Sigmoid colon (tissue), 3 donors: ENCODE results near the gene GPRASP2.

Experiments used
- POLR2A ChIP-seq, 2 donors: fragments of 450-650 bp; IDR thresholded peaks; one replicate each; pipeline ENCODE4 v1.6.1; 2016; ENCODE audit warnings: antibody characterized with exemption in 2 of 2, mild to moderate bottlenecking in 2 of 2, moderate library complexity in 2 of 2
- TF ChIP-seq, protein P1 (sequence below), 4 experiments: fragments of 450-650 bp in 3 of 4; fragments of 200-600 bp in 1 of 4; IDR thresholded peaks; one replicate each; pipeline ENCODE4 v1.5.1; 2016 to 2019; ENCODE audit warnings: antibody characterized with exemption in 4 of 4, mild to moderate bottlenecking in 3 of 4, moderate library complexity in 2 of 4

DNA sequence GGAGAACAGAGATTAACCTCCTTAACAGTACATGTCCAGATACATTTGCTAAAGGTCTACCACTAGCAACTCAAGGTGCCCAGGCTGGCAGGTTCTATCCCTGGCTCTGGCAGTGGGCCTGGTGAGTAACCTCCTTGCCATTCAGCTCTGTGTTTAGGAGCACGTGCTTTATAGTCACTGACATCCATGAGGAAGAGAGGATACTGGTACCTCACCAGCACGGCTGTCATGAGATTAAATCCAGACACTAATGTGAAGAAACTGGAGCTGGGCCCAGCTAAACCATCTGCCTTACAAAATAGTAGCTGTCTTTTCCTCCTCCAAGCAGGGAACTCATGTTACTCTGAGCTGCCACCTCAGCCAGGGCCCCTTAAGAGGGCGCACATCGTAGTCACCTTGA, 53.6 kb downstream of the GPRASP2 start:
- TF ChIP-seq, protein P1, sequence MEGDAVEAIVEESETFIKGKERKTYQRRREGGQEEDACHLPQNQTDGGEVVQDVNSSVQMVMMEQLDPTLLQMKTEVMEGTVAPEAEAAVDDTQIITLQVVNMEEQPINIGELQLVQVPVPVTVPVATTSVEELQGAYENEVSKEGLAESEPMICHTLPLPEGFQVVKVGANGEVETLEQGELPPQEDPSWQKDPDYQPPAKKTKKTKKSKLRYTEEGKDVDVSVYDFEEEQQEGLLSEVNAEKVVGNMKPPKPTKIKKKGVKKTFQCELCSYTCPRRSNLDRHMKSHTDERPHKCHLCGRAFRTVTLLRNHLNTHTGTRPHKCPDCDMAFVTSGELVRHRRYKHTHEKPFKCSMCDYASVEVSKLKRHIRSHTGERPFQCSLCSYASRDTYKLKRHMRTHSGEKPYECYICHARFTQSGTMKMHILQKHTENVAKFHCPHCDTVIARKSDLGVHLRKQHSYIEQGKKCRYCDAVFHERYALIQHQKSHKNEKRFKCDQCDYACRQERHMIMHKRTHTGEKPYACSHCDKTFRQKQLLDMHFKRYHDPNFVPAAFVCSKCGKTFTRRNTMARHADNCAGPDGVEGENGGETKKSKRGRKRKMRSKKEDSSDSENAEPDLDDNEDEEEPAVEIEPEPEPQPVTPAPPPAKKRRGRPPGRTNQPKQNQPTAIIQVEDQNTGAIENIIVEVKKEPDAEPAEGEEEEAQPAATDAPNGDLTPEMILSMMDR (IDR thresholded peaks at IDR 0.05) = no peak
- TF ChIP-seq POLR2A (IDR thresholded peaks at IDR 0.05) = no peak
